Stomach (tissue), 4 donors: ENCODE results near the gene ENTPD2.

Source experiments
- EP300 ChIP-seq: sonication (generic); formaldehyde crosslinking; IDR thresholded peaks from one replicate; pipeline ENCODE4 v1.6.1; 2017; ENCODE audit warnings: antibody characterized with exemption
- POLR2A ChIP-seq, 4 donors: fragments of 450-650 bp; IDR thresholded peaks; one replicate each; pipeline ENCODE4 v1.6.1; 2016; ENCODE audit warnings: antibody characterized with exemption in 4 of 4, control low read depth in 2 of 4, mild to moderate bottlenecking in 1 of 4, moderate library complexity in 1 of 4
- TF ChIP-seq, protein P1 (sequence below), 7 experiments: fragments of 450-650 bp in 4 of 7; fragments of 200-600 bp in 3 of 7; sonication (generic) in 3 of 7; IDR thresholded peaks; one replicate each; pipeline ENCODE4 v1.5.1; 2016 to 2019; ENCODE audit warnings: antibody characterized with exemption in 7 of 7, control low read depth in 2 of 7, mild to moderate bottlenecking in 1 of 7

DNA sequence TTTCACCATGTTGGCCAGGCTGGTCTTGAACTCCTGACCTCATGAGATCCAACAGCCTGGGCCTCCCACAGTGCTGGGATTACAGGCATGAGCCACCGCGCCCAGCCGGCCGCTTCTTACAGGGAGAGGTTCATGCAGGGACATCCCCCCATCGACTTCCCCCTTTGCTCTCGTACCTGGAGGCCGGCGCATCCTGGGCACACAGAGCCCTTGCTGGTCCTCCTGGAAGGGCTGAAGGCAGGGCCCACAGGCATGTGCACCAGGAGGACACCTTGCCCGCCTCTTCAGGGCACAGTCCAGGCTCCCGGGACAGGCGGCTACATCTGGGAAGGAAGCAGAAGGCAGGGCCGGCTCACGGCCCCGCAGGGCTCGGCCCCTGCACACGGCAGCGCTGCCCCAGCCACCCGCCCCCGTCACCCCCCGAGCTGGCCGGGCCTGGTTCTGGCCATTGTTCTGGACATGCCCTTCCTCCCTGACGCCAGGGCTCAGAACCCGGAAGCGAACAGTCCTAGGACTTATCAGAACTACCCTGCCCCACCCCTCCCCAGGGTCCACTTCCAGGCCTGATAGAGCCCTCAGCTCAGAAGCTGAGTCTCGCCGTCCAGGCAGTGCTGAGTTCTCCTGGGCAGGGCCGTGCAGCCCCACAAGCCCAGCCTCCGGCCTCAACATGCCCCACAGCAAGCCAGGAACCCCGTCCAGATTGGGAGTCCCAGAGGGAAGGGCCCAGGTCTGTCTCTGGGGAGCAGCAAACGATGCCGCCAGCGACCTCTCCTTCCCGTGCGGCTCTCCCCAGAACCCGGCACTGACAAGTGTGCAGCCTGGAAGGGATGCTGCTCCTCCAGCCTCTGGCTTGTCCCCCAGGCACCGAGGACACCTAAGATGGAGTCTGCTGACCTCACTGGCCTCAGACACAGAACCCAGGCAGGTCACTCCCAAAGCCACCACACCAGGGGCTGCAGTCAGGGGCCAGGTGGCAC is 10.8 kb downstream of the ENTPD2 start:
- TF ChIP-seq, protein P1, sequence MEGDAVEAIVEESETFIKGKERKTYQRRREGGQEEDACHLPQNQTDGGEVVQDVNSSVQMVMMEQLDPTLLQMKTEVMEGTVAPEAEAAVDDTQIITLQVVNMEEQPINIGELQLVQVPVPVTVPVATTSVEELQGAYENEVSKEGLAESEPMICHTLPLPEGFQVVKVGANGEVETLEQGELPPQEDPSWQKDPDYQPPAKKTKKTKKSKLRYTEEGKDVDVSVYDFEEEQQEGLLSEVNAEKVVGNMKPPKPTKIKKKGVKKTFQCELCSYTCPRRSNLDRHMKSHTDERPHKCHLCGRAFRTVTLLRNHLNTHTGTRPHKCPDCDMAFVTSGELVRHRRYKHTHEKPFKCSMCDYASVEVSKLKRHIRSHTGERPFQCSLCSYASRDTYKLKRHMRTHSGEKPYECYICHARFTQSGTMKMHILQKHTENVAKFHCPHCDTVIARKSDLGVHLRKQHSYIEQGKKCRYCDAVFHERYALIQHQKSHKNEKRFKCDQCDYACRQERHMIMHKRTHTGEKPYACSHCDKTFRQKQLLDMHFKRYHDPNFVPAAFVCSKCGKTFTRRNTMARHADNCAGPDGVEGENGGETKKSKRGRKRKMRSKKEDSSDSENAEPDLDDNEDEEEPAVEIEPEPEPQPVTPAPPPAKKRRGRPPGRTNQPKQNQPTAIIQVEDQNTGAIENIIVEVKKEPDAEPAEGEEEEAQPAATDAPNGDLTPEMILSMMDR (IDR thresholded peaks at IDR 0.05): no peak
- TF ChIP-seq POLR2A (IDR thresholded peaks at IDR 0.05): no peak
- TF ChIP-seq EP300: no peak
